Measurements from ENCODE around the gene KRTAP10-10. TPM values are rescaled to one million over a fixed set of nuclear protein-coding genes. Genes with fewer than 3 reads are reported as not detected.

Gene KRTAP10-10
- polyA plus RNA-seq, 2 donors, result not detected

DNA sequence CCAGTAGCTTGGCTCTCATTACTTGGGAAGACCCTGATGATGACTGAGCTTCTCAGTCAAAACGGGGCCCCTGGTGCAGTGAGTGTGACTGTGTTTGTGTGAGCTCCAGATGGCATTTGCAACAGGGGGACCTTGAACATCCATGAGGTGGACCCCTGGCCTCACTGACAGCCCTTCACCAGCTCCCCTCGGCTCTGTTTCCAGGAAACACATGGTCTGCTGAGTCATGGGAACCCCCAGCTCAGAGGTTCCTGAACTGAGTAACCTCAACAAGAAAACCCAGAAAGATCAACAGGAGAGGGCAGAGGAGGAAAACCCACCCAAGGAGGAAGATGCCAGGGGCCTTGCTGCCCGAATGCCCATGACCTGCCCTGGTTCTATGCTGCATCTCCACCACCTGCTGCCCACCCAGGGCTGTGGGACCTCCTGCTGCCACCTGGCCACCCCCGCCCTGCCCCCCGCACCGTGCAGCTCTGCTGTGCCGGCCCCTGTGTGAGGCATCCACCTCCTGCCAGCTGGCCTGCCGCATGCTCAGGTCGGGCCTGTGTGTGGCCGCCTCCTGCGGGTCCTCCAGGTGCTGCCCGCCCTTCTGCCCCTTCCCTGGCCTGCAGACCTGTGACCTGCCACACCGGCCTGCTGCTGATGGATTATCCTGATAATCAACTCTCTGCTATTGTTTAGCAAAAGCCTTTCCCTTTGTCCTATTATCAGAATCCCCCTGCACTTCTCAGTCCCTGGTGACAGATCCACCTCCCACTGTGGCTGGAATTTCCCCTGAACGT, 49.0 kb downstream of the KRTAP10-10 start:
- WGBS, 2 donors, result 39 to 47% methylated on average over 13 to 14 of the region's 14 CpGs
- H3K4me1 ChIP-seq (ENCODE audit: control insufficient read depth in 2 of 2, insufficient read depth in 2 of 2, low read length in 1 of 2), result no peaks in the 10 kb centered on the region
- no peaks in the 10 kb centered on the region for H3K36me3 ChIP-seq (ENCODE audit: control insufficient read depth in 2 of 2, insufficient read depth in 2 of 2, low read length in 1 of 2)
- peaks cover 0 to 2% of the 10 kb centered on the region in 2 donors for H3K27me3 ChIP-seq (ENCODE audit: control insufficient read depth in 1 of 2, insufficient read depth in 2 of 2, low read length in 2 of 2)
- no peak overlapping the region for H3K27ac ChIP-seq (ENCODE audit: low read depth in 2 of 2, low read length in 1 of 2)
- no peak overlapping the region for H3K4me3 ChIP-seq (ENCODE audit: low read depth in 1 of 2, low read length in 2 of 2)
- H3K9me3 ChIP-seq (ENCODE audit: control insufficient read depth in 2 of 2, insufficient read depth in 1 of 2, low read depth in 1 of 2, low read length in 1 of 2), result no peaks in the 10 kb centered on the region

DNA sequence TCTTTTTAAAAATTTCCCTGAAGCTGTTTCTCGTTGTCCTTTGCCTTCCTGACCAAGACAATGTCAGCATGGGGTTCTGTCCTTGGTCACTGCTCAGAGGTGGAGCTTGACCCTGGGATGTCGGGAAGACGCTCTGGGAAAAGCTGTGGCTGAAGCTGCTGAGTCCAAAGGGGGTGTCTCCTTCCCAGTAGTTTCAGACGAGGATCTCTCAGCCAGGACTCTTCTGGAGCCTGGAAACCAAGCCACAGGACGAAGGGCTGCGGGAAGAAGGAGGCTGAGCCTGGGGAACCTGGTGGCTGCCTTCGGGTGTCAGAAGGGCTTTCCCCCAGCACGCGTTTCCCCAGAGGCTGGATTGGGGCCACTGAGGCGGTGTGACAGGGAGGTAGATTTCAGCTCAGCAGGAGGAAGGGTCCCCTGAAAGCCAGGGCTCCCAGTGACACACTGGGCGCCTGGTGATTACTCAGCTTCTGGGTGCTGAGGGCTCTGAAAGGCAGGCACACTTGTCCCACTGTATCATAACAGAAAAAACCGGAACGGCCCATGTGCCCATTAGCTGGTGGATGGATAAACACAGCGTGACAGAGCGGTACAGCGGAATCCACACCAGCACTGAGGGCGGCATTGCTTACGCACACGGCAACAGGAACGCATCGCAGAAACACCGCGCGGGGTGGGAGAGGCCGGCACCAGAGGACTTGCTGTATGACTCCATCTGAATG, 49.8 kb downstream of the KRTAP10-10 start:
- Histone ChIP-seq H3K27ac (ENCODE audit: low read depth in 2 of 2, low read length in 1 of 2) (no peak overlapping the region), H3K4me1 (ENCODE audit: control insufficient read depth in 2 of 2, insufficient read depth in 2 of 2, low read length in 1 of 2) (no peaks in the 10 kb centered on the region), H3K4me3 (ENCODE audit: low read depth in 1 of 2, low read length in 2 of 2) (no peak overlapping the region), H3K36me3 (ENCODE audit: control insufficient read depth in 2 of 2, insufficient read depth in 2 of 2, low read length in 1 of 2) (no peaks in the 10 kb centered on the region), H3K9me3 (ENCODE audit: control insufficient read depth in 2 of 2, insufficient read depth in 1 of 2, low read depth in 1 of 2, low read length in 1 of 2) (no peaks in the 10 kb centered on the region), H3K27me3 (ENCODE audit: control insufficient read depth in 1 of 2, insufficient read depth in 2 of 2, low read length in 2 of 2) (peaks cover 0 to 2% of the 10 kb centered on the region in 2 donors)
- WGBS, 2 donors, result 60 to 62% methylated on average over 25 of the region's 25 CpGs

DNA sequence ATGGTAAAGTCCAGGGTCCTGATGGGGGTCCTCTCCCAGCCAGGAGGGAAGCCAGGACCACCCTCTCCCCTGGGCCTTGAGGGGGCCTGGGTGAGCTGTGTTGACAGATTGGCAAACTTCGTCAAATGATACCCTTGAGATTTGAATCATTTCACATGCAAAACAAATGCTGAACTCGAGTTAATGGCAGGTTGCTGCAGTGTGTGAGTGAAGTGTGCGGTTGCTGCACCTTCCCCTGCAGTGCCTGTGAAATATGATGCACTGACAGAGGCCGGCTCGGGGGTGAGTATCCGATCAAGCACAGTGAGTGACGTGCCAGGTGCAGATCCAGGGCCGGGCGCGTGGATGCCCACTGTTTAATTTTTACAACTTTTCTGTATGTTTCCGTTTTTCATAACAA, 50.5 kb downstream of the KRTAP10-10 start:
- no peak overlapping the region for H3K27ac ChIP-seq (ENCODE audit: low read depth in 2 of 2, low read length in 1 of 2)
- no peaks in the 10 kb centered on the region for H3K4me1 ChIP-seq (ENCODE audit: control insufficient read depth in 2 of 2, insufficient read depth in 2 of 2, low read length in 1 of 2)
- H3K9me3 ChIP-seq (ENCODE audit: control insufficient read depth in 2 of 2, insufficient read depth in 1 of 2, low read depth in 1 of 2, low read length in 1 of 2), result no peaks in the 10 kb centered on the region
- peaks cover 0 to 2% of the 10 kb centered on the region in 2 donors for H3K27me3 ChIP-seq (ENCODE audit: control insufficient read depth in 1 of 2, insufficient read depth in 2 of 2, low read length in 2 of 2)
- 41 to 56% methylated on average over 11 of the region's 11 CpGs for WGBS, 2 donors
- H3K36me3 ChIP-seq (ENCODE audit: control insufficient read depth in 2 of 2, insufficient read depth in 2 of 2, low read length in 1 of 2), result no peaks in the 10 kb centered on the region
- H3K4me3 ChIP-seq (ENCODE audit: low read depth in 1 of 2, low read length in 2 of 2), result no peak overlapping the region

Other genes with a start within 250 kb of the KRTAP10-10 start
- gene LRRC3, start 181.8 kb upstream of the KRTAP10-10 start, polyA plus RNA-seq, result under 1 TPM; 0.63 to 0.93 TPM
- not detected for gene KRTAP10-1, start 97.2 kb upstream of the KRTAP10-10 start, polyA plus RNA-seq
- gene KRTAP10-2, start 85.9 kb upstream of the KRTAP10-10 start, polyA plus RNA-seq, result not detected
- not detected for gene KRTAP10-3, start 78.6 kb upstream of the KRTAP10-10 start, polyA plus RNA-seq
- not detected for gene KRTAP10-4, start 63.6 kb upstream of the KRTAP10-10 start, polyA plus RNA-seq
- not detected for gene KRTAP10-5, start 56.8 kb upstream of the KRTAP10-10 start, polyA plus RNA-seq
- gene KRTAP10-6, start 44.9 kb upstream of the KRTAP10-10 start, polyA plus RNA-seq, result not detected
- not detected for gene KRTAP10-7, start 36.8 kb upstream of the KRTAP10-10 start, polyA plus RNA-seq
- gene KRTAP10-8, start 25.3 kb upstream of the KRTAP10-10 start, polyA plus RNA-seq, result not detected
- gene KRTAP10-9, start 10.3 kb upstream of the KRTAP10-10 start, polyA plus RNA-seq, result not detected
- not detected for gene KRTAP10-11, start 9.1 kb downstream of the KRTAP10-10 start, polyA plus RNA-seq
- gene KRTAP12-4, start 17.3 kb downstream of the KRTAP10-10 start, polyA plus RNA-seq, result not detected
- not detected for gene KRTAP12-3, start 20.6 kb downstream of the KRTAP10-10 start, polyA plus RNA-seq
- not detected for gene KRTAP12-2, start 29.6 kb downstream of the KRTAP10-10 start, polyA plus RNA-seq
- not detected for gene KRTAP12-1, start 44.8 kb downstream of the KRTAP10-10 start, polyA plus RNA-seq
- gene KRTAP10-12, start 59.8 kb downstream of the KRTAP10-10 start, polyA plus RNA-seq, result not detected
- under 1 TPM; 0.01 to 0.04 TPM for gene TSPEAR, start 74.2 kb downstream of the KRTAP10-10 start, polyA plus RNA-seq
- 10 to 100 TPM; 28.1 to 30.4 TPM for gene UBE2G2, start 164.5 kb downstream of the KRTAP10-10 start, polyA plus RNA-seq
- 10 to 100 TPM; 13.4 to 36.5 TPM for gene SUMO3, start 180.7 kb downstream of the KRTAP10-10 start, polyA plus RNA-seq
- gene PTTG1IP, start 236.3 kb downstream of the KRTAP10-10 start, polyA plus RNA-seq, result 10 to 100 TPM; 45.8 to 47.4 TPM